Astrocyte (in vitro differentiated cells and primary cell): Measurements from ENCODE around the gene LRG1.

Experiments used
- EZH2 ChIP-seq: IDR thresholded peaks from 2 replicates; pipeline ENCODE4 v1.6.1; 2012; ENCODE audit warnings: mild to moderate bottlenecking, low read length, inconsistent platforms; ENCODE audit not compliant: insufficient read depth
- TF ChIP-seq, protein P1 (sequence below): IDR thresholded peaks from 2 replicates; pipeline ENCODE4 v1.5.1; 2011; ENCODE audit warnings: low read depth, mild to moderate bottlenecking, inconsistent platforms, low read length, moderate library complexity; ENCODE audit not compliant: insufficient read depth

DNA sequence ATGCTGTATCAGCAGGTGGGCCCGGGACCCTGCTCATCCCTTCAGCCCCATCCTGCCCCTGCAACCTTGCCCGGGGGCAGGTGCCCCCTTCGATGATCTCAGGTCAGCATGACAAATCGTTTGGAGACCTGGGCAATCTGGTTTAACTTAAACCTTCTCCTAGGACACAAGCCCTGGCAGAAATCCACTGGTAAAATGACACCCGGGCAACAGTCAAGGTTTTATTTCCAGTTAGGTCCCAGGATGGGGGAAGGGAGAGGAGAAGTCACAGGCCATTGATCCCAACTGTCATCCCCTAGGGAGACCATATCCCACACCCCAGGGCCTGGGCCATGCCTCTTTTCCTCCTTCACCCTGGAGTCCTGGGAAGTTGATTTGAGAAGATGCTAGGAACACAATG is 3.0 kb downstream of the LRG1 start:
- TF ChIP-seq, protein P1, sequence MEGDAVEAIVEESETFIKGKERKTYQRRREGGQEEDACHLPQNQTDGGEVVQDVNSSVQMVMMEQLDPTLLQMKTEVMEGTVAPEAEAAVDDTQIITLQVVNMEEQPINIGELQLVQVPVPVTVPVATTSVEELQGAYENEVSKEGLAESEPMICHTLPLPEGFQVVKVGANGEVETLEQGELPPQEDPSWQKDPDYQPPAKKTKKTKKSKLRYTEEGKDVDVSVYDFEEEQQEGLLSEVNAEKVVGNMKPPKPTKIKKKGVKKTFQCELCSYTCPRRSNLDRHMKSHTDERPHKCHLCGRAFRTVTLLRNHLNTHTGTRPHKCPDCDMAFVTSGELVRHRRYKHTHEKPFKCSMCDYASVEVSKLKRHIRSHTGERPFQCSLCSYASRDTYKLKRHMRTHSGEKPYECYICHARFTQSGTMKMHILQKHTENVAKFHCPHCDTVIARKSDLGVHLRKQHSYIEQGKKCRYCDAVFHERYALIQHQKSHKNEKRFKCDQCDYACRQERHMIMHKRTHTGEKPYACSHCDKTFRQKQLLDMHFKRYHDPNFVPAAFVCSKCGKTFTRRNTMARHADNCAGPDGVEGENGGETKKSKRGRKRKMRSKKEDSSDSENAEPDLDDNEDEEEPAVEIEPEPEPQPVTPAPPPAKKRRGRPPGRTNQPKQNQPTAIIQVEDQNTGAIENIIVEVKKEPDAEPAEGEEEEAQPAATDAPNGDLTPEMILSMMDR: no peak
- TF ChIP-seq EZH2: no peak
